Measurements from ENCODE around the gene DNAAF2. TPM values are rescaled to one million over a fixed set of nuclear protein-coding genes. Genes with fewer than 3 reads are reported as not detected.

DNAAF2 gene
- total and polyA plus RNA-seq, 4 donors = 4.2 to 8.2 (median 5.3) TPM

DNA sequence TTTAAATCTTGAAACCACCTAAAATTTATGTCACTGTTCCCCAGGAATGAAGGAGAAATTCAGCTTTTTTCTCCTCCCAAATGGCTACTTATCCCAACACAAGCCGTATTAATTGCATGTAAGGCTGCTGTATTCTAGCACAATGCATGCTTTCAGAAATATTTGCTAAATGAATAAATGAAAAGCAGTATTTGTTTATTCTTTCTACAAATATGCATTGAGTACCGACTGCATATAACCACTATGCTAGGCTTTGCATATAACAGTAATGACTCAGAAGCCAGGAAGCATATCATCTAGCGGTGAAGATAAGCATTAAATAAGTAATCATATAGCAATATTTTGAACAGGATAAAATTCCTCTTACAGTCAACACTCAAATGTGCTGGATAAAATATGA lies 42.0 kb downstream of the DNAAF2 start:
- Histone ChIP-seq H3K9ac (ENCODE audit: low read depth in 1 of 2, low read length in 2 of 2) (no peak overlapping the region), H3K4me3 (ENCODE audit: low read depth in 1 of 3, low read length in 3 of 3) (no peak overlapping the region), H3K27ac (ENCODE audit: low read depth in 1 of 2, low read length in 2 of 2) (no peak overlapping the region), H3K4me1 (ENCODE audit: control insufficient read depth in 4 of 4, insufficient read depth in 4 of 4, low read length in 3 of 4) (peaks cover 2 to 25% (median 20%) of the 10 kb centered on the region in 4 donors), H3K36me3 (ENCODE audit: control insufficient read depth in 4 of 4, insufficient read depth in 3 of 4, low read depth in 1 of 4, low read length in 3 of 4) (no peaks in the 10 kb centered on the region), H3K27me3 (ENCODE audit: control insufficient read depth in 4 of 4, insufficient read depth in 4 of 4, low read length in 3 of 4) (no peaks in the 10 kb centered on the region), H3K9me3 (ENCODE audit: control insufficient read depth in 4 of 4, low read length in 3 of 4) (no peaks in the 10 kb centered on the region)
- WGBS = 89% methylated on average over 3 of the region's 3 CpGs
- TF ChIP-seq, protein P1, sequence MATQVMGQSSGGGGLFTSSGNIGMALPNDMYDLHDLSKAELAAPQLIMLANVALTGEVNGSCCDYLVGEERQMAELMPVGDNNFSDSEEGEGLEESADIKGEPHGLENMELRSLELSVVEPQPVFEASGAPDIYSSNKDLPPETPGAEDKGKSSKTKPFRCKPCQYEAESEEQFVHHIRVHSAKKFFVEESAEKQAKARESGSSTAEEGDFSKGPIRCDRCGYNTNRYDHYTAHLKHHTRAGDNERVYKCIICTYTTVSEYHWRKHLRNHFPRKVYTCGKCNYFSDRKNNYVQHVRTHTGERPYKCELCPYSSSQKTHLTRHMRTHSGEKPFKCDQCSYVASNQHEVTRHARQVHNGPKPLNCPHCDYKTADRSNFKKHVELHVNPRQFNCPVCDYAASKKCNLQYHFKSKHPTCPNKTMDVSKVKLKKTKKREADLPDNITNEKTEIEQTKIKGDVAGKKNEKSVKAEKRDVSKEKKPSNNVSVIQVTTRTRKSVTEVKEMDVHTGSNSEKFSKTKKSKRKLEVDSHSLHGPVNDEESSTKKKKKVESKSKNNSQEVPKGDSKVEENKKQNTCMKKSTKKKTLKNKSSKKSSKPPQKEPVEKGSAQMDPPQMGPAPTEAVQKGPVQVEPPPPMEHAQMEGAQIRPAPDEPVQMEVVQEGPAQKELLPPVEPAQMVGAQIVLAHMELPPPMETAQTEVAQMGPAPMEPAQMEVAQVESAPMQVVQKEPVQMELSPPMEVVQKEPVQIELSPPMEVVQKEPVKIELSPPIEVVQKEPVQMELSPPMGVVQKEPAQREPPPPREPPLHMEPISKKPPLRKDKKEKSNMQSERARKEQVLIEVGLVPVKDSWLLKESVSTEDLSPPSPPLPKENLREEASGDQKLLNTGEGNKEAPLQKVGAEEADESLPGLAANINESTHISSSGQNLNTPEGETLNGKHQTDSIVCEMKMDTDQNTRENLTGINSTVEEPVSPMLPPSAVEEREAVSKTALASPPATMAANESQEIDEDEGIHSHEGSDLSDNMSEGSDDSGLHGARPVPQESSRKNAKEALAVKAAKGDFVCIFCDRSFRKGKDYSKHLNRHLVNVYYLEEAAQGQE (IDR thresholded peaks at IDR 0.05) = no peak
- TF ChIP-seq FOXA1 (IDR thresholded peaks at IDR 0.05) = no peak
- no peak for TF ChIP-seq JUND (IDR thresholded peaks at IDR 0.05)
- TF ChIP-seq HNF4G (IDR thresholded peaks at IDR 0.05) = no peak
- TF ChIP-seq GABPA (IDR thresholded peaks at IDR 0.05 in 1 of 2, conservative IDR thresholded peaks at IDR 0.05 in 1 of 2) = no peak
- TF ChIP-seq RXRA (IDR thresholded peaks at IDR 0.05) = no peak
- TF ChIP-seq SP1 (IDR thresholded peaks at IDR 0.05) = no peak
- TF ChIP-seq TAF1 (conservative IDR thresholded peaks at IDR 0.05) = no peak
- TF ChIP-seq, protein P2, sequence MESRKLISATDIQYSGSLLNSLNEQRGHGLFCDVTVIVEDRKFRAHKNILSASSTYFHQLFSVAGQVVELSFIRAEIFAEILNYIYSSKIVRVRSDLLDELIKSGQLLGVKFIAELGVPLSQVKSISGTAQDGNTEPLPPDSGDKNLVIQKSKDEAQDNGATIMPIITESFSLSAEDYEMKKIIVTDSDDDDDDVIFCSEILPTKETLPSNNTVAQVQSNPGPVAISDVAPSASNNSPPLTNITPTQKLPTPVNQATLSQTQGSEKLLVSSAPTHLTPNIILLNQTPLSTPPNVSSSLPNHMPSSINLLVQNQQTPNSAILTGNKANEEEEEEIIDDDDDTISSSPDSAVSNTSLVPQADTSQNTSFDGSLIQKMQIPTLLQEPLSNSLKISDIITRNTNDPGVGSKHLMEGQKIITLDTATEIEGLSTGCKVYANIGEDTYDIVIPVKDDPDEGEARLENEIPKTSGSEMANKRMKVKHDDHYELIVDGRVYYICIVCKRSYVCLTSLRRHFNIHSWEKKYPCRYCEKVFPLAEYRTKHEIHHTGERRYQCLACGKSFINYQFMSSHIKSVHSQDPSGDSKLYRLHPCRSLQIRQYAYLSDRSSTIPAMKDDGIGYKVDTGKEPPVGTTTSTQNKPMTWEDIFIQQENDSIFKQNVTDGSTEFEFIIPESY (IDR thresholded peaks at IDR 0.05) = no peak
- TF ChIP-seq RAD21 (IDR thresholded peaks at IDR 0.05) = no peak
- TF ChIP-seq, protein P3, sequence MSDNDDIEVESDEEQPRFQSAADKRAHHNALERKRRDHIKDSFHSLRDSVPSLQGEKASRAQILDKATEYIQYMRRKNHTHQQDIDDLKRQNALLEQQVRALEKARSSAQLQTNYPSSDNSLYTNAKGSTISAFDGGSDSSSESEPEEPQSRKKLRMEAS (IDR thresholded peaks at IDR 0.05) = no peak
- TF ChIP-seq FOXA2 (IDR thresholded peaks at IDR 0.05) = no peak
- TF ChIP-seq, protein P4, sequence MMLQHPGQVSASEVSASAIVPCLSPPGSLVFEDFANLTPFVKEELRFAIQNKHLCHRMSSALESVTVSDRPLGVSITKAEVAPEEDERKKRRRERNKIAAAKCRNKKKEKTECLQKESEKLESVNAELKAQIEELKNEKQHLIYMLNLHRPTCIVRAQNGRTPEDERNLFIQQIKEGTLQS (IDR thresholded peaks at IDR 0.05) = no peak
- DNase-seq (ENCODE audit: low spot score) = no peak

DNA sequence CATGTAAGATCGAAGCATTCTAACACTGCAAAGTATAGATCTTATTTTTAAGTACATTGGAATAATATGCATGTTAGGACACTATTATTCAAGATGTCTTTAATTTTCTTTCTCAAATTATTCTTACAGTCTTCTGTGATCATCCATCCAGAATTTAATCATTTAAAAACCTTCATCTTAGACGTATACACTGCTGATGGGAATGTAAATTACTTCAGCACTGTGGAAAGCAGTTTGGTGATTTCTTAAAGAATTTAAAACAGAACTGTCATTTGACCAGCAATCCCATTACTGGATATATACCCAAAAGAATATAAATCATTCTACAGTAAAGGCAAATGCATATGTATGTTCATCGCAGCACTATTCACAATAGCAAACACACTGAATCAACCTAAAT lies 45.7 kb downstream of the DNAAF2 start:
- H3K4me1 ChIP-seq (ENCODE audit: control insufficient read depth in 4 of 4, insufficient read depth in 4 of 4, low read length in 3 of 4) = peaks cover 3 to 13% (median 7%) of the 10 kb centered on the region in 4 donors
- no peak overlapping the region for H3K9ac ChIP-seq (ENCODE audit: low read depth in 1 of 2, low read length in 2 of 2)
- no peaks in the 10 kb centered on the region for H3K36me3 ChIP-seq (ENCODE audit: control insufficient read depth in 4 of 4, insufficient read depth in 3 of 4, low read depth in 1 of 4, low read length in 3 of 4)
- H3K27ac ChIP-seq (ENCODE audit: low read depth in 1 of 2, low read length in 2 of 2) = no peak overlapping the region
- TF ChIP-seq, protein P1 (IDR thresholded peaks at IDR 0.05) = peak; percentile 82
- TF ChIP-seq RXRA (IDR thresholded peaks at IDR 0.05) (no peak), FOXA2 (IDR thresholded peaks at IDR 0.05) (no peak)
- WGBS = 95% methylated on average over 3 of the region's 3 CpGs
- DNase-seq (ENCODE audit: low spot score) = no peak
- H3K27me3 ChIP-seq (ENCODE audit: control insufficient read depth in 4 of 4, insufficient read depth in 4 of 4, low read length in 3 of 4) = no peaks in the 10 kb centered on the region
- no peaks in the 10 kb centered on the region for H3K9me3 ChIP-seq (ENCODE audit: control insufficient read depth in 4 of 4, low read length in 3 of 4)
- no peak overlapping the region for H3K4me3 ChIP-seq (ENCODE audit: low read depth in 1 of 3, low read length in 3 of 3)

All from liver (tissue), 9 donors.